ENCODE measurements around the gene ANKRD13C.

- TF ChIP-seq CTCF (conservative IDR thresholded peaks at IDR 0.05): no peak
- no peak for TF ChIP-seq EZH2 (IDR thresholded peaks at IDR 0.05; ENCODE audit: low read depth)
Measured at GRCh38 chr1:70317087-70317486, 37.4 kb downstream of the ANKRD13C start.

Data from PC-9 (cell line).